D721Med (cell line): ENCODE results near the gene OR1E1.
"Not testable (repeated sequence)": the region's sequence is repeated elsewhere in the genome, so short reads cannot be mapped to it uniquely, and the experiment has no call there.

Source experiments
- DNase-seq: peaks from one replicate; pipeline ENCODE4 v3.0.0; 2011; ENCODE audit warnings: low spot score; ENCODE audit not compliant: insufficient read length
- FAIRE-seq: peaks from 2 replicates; lab custom pipeline; 2011; peaks lifted over from hg19 to GRCh38; lab: Jason Lieb, UNC
- CTCF ChIP-seq: IDR thresholded peaks from 2 replicates; pipeline ENCODE4 v1.5.1; 2012; ENCODE audit warnings: mild to moderate bottlenecking, control low read depth; ENCODE audit not compliant: insufficient read depth; ENCODE audit errors: missing control alignments

OR1E1 gene

GRCh38 chr17:3415610-3416009 lies 17.4 kb upstream of the OR1E1 start:
- TF ChIP-seq CTCF, result no peak
- no peak for DNase-seq
- FAIRE-seq, result no peak

DNA sequence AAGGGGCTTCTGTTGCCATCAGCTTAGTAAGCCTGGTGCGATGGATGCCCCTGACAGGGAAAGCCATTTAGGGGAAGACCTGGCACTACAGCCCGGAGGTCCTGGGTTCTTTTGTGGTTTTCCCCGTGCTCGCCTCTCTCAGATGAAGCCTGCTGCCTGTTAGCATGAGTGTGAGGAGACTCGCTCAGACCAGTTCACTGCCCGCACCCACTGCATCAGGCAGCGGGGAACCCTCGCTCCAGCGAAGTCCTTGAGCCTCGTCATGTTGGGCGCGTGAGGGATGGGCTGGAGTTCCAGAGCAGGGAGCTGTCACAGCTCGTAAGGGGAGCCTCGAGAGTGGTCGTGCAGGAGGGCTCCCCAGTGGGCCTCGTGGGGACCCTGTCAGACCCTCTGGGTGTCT lies 14.0 kb upstream of the OR1E1 start:
- FAIRE-seq, DNase-seq: not testable (repeated sequence)

- no peak for FAIRE-seq
- no peak for DNase-seq
- TF ChIP-seq CTCF, result no peak
These were observed 12.9 kb upstream of the OR1E1 start, which contains the start of gene OR3A3 for GRCh38 chr17:3411070-3411469. Gene OR3A3, plus strand, starts transcription at chr17:3411370.

DNA sequence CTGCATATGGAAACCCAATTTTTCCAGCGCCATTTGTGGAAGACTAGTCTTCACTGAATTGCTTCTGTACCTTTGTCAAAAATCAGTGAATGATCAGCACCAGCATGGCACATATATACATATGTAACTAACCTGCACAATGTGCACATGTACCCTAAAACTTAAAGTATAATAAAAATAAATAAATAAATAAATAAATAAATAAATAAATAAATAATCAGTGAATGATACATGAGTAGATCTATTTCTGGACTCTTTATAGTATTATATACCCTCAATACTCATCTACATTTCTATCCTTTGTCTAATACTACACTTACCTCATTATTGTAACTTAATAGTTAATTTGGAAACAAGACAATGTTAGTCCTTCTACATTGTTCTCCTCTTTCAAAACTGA lies 5.6 kb upstream of the OR1E1 start:
- DNase-seq, FAIRE-seq: not testable (repeated sequence)

- TF ChIP-seq CTCF, result no peak
- no peak for DNase-seq
- no peak for FAIRE-seq
These were observed 3.6 kb upstream of the OR1E1 start for GRCh38 chr17:3401786-3402185.

- DNase-seq (no peak), FAIRE-seq (no peak)
- TF ChIP-seq CTCF, result no peak
These were observed 1.8 kb upstream of the OR1E1 start for GRCh38 chr17:3400055-3400454.

DNA sequence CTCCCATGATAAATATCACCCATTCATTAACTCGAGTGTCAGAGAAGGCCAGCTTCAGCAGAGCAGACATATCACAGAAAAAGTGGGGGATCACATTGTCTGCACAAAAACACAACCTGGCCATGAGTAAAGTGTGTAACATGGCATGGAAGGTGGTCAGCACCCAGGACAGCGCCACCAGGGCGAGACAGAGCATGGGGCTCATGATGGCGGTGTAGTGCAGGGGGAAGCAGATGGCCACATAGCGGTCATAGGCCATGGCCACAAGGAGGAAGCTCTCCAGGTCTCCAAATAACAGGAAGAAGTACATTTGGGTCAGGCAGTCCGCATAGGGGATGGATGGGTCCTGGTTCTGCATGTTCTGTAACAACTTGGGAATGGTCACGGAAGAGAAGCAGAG lies 409 bp downstream of the OR1E1 start:
- not testable (repeated sequence) for FAIRE-seq, DNase-seq

DNA sequence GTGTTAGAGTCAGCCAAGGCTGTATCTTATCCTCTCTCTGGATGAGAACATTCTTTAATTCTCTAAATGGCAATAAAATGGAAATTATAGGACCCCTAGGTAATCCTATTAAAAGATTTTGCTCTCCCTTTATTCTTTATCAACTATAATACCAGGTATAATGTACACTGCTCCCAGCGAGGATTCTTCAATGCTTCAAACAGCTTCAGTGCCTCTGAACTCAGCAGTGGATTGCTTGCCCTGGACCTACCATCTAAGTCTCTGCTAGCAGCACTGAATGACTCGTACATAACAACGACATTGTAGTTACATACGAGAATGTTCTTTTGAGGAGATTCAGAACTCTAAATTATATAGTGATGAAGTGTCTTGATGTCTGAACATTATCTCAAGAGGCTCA lies 8.4 kb downstream of the OR1E1 start:
- no peak for DNase-seq
- FAIRE-seq, result no peak
- TF ChIP-seq CTCF, result no peak

DNA sequence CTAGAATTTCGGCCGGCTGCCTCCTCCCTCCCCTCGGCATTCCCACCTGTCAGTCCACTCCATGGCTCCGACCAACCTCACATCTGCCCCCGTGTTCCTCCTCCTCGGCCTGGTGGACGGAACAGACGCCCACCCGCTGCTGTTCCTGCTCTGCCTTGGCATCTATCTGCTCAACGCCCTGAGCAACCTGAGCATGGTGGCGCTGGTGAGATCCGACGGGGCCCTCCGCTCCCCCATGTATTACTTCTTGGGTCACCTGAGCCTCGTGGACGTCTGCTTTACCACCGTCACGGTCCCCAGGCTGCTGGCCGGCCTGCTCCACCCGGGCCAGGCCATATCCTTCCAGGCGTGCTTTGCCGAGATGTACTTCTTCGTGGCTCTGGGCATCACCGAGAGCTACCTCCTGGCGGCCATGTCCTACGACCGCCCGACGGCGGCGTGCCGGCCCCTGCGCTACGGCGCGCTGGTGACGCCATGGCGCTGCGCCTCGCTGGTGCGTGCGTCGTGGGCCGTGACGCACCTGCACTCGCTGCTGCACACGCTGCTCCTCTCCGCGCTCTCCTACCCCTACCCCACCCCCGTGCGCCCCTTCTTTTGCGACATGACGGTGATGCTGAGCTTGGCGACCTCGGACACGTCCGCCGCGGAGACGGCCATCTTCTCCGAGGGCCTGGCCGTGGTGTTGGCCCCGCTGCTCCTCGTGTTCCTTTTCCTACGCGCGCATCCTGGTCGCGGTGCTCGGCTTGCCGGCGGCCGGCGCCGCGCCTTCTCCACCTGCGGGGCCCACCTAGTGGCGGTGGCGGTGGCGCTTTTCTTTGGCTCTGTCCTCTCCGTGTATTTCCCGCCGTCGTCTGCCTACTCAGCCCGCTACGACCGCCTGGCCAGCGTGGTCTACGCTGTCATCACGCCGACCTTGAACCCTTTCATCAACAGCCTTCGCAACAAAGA lies 12.1 kb downstream of the OR1E1 start, which contains the start of gene OR3A2:
Gene OR3A2, minus strand, starts transcription at position 440 of the 948 bp plus-strand sequence.
- DNase-seq (no peak), FAIRE-seq (no peak)
- TF ChIP-seq CTCF, result no peak
